DND-41 (cell line): ENCODE data around the gene FRMPD4.

Experiments used
- EZH2 ChIP-seq: IDR thresholded peaks from 3 replicates; pipeline ENCODE4 v1.6.1; 2012; ENCODE audit warnings: borderline replicate concordance, low read depth, mild to moderate bottlenecking, moderate library complexity, low read length, inconsistent platforms; ENCODE audit not compliant: severe bottlenecking
- TF ChIP-seq, protein P1 (sequence below): IDR thresholded peaks from 2 replicates; pipeline ENCODE4 v1.5.1; 2012; ENCODE audit warnings: borderline replicate concordance, low read length, moderate library complexity, mild to moderate bottlenecking; ENCODE audit not compliant: poor library complexity, severe bottlenecking; ENCODE audit errors: extremely low read depth

- TF ChIP-seq, protein P1, sequence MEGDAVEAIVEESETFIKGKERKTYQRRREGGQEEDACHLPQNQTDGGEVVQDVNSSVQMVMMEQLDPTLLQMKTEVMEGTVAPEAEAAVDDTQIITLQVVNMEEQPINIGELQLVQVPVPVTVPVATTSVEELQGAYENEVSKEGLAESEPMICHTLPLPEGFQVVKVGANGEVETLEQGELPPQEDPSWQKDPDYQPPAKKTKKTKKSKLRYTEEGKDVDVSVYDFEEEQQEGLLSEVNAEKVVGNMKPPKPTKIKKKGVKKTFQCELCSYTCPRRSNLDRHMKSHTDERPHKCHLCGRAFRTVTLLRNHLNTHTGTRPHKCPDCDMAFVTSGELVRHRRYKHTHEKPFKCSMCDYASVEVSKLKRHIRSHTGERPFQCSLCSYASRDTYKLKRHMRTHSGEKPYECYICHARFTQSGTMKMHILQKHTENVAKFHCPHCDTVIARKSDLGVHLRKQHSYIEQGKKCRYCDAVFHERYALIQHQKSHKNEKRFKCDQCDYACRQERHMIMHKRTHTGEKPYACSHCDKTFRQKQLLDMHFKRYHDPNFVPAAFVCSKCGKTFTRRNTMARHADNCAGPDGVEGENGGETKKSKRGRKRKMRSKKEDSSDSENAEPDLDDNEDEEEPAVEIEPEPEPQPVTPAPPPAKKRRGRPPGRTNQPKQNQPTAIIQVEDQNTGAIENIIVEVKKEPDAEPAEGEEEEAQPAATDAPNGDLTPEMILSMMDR: no peak
- no peak for TF ChIP-seq EZH2
These were observed 236.0 kb downstream of the FRMPD4 start for GRCh38 chrX:12374286-12374685.
